RWPE1 (cell line): ENCODE data around the gene SEPTIN1.
A peak's percentile ranks its signal among the peaks of the same experiment; 100 is the strongest.

Source experiments
- CTCF ChIA-PET: fragments of 350-600 bp; sonication (Branson Sonifier 250); formaldehyde crosslinking; extraction: SDS; loops from one replicate; lab custom pipeline; 2021; lab: Yijun Ruan, JAX
- POLR2A ChIA-PET: fragments of 400-600 bp; formaldehyde crosslinking; extraction: SDS; loops from one replicate; lab custom pipeline; 2020; ENCODE audit warnings: antibody characterized with exemption; ENCODE audit not compliant: low non-redundant PET; lab: Yijun Ruan, JAX
- DNase-seq: peaks from one replicate; pipeline ENCODE4 v3.0.0; 2012; ENCODE audit warnings: low spot score
- H3K27ac ChIP-seq: fragments of 450-650 bp; 2 replicates; pipeline ENCODE4 v1.5.1; 2017
- TF ChIP-seq, protein P1 (sequence below): fragments of 450-650 bp; conservative IDR thresholded peaks from 2 replicates; pipeline ENCODE4 v1.5.1; 2017; ENCODE audit warnings: low read depth, mild to moderate bottlenecking

SEPTIN1 gene

GRCh38 chr16:30361180-30361579, 21.2 kb downstream of the SEPTIN1 start:
- TF ChIP-seq, protein P1, sequence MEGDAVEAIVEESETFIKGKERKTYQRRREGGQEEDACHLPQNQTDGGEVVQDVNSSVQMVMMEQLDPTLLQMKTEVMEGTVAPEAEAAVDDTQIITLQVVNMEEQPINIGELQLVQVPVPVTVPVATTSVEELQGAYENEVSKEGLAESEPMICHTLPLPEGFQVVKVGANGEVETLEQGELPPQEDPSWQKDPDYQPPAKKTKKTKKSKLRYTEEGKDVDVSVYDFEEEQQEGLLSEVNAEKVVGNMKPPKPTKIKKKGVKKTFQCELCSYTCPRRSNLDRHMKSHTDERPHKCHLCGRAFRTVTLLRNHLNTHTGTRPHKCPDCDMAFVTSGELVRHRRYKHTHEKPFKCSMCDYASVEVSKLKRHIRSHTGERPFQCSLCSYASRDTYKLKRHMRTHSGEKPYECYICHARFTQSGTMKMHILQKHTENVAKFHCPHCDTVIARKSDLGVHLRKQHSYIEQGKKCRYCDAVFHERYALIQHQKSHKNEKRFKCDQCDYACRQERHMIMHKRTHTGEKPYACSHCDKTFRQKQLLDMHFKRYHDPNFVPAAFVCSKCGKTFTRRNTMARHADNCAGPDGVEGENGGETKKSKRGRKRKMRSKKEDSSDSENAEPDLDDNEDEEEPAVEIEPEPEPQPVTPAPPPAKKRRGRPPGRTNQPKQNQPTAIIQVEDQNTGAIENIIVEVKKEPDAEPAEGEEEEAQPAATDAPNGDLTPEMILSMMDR = no peak
- DNase-seq = no peak
- peak overlapping the region; percentile 95 for H3K27ac ChIP-seq
- CTCF ChIA-PET = interaction anchor here (0.7 kb wide), 1 partner anchor 461 kb away, joined by 3 read pairs; no protein-coding TSS in a partner anchor
- POLR2A ChIA-PET = no interaction called here

GRCh38 chr16:30359871-30360170, 22.5 kb downstream of the SEPTIN1 start:
- CTCF ChIA-PET = interaction anchor here (0.6 kb wide), 3 partner anchors 19 to 544 kb away, joined by 3 to 4 read pairs (median 4); partner anchors contain the start of gene PAGR1
- peak overlapping the region; percentile 95 for H3K27ac ChIP-seq
- POLR2A ChIA-PET = interaction anchor here (0.5 to 1.1 kb wide), 2 partner anchors 11 to 19 kb away, joined by 4 to 6 read pairs; no protein-coding TSS in a partner anchor

GRCh38 chr16:30358990-30359870, 23.1 kb downstream of the SEPTIN1 start:
- POLR2A ChIA-PET = interaction anchor here (1.1 kb wide), 1 partner anchor 11 kb away, joined by 4 read pairs; no protein-coding TSS in a partner anchor
- CTCF ChIA-PET = interaction anchor here (0.6 kb wide), 3 partner anchors 18 to 544 kb away, joined by 4 read pairs; partner anchors contain the start of gene PAGR1
- TF ChIP-seq, protein P1 = no peak

More at GRCh38 chr16:30359871-30360170, 22.5 kb downstream of the SEPTIN1 start:
- no peak for DNase-seq
- TF ChIP-seq, protein P1 = no peak

DNA sequence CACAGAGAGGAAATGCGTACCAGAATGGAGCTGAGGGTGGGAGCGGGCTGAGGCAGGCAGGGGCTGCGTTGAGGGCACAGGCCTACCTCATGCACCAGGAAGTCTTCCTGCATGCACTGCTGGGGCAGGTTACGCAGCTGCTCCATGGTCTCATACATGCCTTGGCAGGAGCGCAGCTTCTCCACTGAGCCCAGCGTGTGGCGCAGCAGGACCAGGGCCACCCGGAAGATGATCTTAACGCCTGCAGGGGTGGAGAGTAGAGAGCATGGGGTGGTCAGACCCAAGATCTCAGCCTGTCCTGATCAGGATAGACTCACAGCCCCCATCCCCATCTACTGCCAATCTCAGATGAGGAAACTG, 23.8 kb downstream of the SEPTIN1 start:
- DNase-seq = no peak
- TF ChIP-seq, protein P1 = no peak
- ChIA-PET POLR2A (no interaction called here), CTCF (interaction anchor here (0.6 kb wide), 1 partner anchor 285 kb away, joined by 4 read pairs; no protein-coding TSS in a partner anchor)
- H3K27ac ChIP-seq = peak overlapping the region; percentile 95

More at GRCh38 chr16:30358990-30359870, 23.1 kb downstream of the SEPTIN1 start:
- DNase-seq = no peak
- peak overlapping the region; percentile 95 for H3K27ac ChIP-seq

DNA sequence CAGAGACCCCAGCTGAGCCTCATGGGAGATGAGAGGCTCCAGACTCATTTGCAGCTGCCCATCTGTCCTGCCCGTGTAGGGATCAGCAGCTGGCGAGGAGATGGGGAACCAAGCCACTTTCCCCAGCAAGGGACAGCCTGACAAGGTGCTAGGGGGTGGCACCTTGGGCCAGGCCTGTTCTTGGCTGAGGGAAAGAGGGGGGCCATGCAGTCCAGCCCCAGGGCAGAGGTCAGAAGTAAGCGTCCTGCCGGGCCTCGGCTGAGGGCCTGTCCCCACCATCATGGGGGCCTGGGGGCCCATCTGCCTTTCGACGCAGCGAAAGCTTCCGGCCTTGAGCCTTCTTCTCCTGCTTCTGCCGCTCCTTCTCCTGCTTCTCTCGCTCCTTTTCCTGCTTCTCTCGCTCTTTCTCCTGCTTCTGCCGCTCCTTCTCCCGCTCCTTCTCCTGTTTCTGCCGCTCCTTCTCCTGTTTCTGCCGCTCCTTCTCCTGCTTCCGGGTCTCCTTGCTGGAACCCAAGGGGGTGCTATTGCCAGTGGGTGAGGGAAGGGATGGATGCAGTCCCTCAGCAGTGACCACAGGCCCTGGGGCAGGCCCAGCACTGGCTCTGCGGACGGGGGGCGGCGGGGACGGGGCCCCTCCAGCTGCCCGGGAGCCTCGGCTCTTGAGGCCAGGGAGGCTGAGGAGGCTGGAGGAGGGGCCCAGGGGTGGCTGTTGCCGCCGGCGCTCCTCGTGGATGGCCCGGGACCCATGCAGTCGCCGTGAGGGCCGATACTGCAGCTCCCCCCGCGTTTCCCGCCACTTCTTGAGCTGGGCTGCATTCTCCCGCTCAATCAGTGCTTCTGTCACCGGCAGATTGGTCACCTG, 24.4 kb downstream of the SEPTIN1 start:
- POLR2A ChIA-PET = no interaction called here
- no peak for DNase-seq
- TF ChIP-seq, protein P1 = no peak
- CTCF ChIA-PET = interaction anchor here (0.6 kb wide), 1 partner anchor 285 kb away, joined by 4 read pairs; no protein-coding TSS in a partner anchor
- H3K27ac ChIP-seq = peak overlapping the region; percentile 95
